OCI-LY1 (cell line): Measurements from ENCODE around the gene GLP2R.

Experiments
- H2AFZ ChIP-seq: fragments of 200-600 bp; sonication (generic), shearing (Covaris generic); 2 replicates; pipeline ENCODE4 v1.6.0; 2014; ENCODE audit warnings: antibody characterized with exemption, mild to moderate bottlenecking, low read length
- H3F3A ChIP-seq: fragments of 200-600 bp; sonication (generic), shearing (Covaris generic); 2 replicates; pipeline ENCODE4 v1.6.0; 2014; ENCODE audit warnings: mild to moderate bottlenecking, antibody characterized with exemption, low read length, moderate library complexity; ENCODE audit not compliant: insufficient read depth
- H3K27ac ChIP-seq: fragments of 200-600 bp; sonication (generic); 2 replicates; pipeline ENCODE4 v1.5.1; 2014; ENCODE audit warnings: low read length, mixed run types, mild to moderate bottlenecking, low read depth; ENCODE audit not compliant: poor library complexity, severe bottlenecking
- H3K27me3 ChIP-seq: fragments of 200-600 bp; sonication (generic); 2 replicates; pipeline ENCODE4 v1.6.0; 2014; ENCODE audit warnings: antibody characterized with exemption, mild to moderate bottlenecking, low read length, moderate library complexity; ENCODE audit not compliant: insufficient read depth
- H3K36me3 ChIP-seq: fragments of 200-600 bp; sonication (generic); 2 replicates; pipeline ENCODE4 v1.6.1; 2014; ENCODE audit warnings: mild to moderate bottlenecking, antibody characterized with exemption, low read length, moderate library complexity, mixed read lengths; ENCODE audit not compliant: insufficient read depth
- H3K4me1 ChIP-seq: fragments of 200-600 bp; sonication (generic); 2 replicates; pipeline ENCODE4 v1.5.1; 2014; ENCODE audit warnings: mild to moderate bottlenecking, low read length, moderate library complexity; ENCODE audit not compliant: insufficient read depth, severe bottlenecking
- H3K4me2 ChIP-seq: fragments of 200-600 bp; sonication (generic), shearing (Covaris generic); 2 replicates; pipeline ENCODE4 v1.6.1; 2014; ENCODE audit warnings: low read length
- H3K4me3 ChIP-seq: fragments of 200-600 bp; sonication (generic); 2 replicates; pipeline ENCODE4 v1.5.1; 2014; ENCODE audit warnings: low read length, low read depth, mild to moderate bottlenecking, mixed read lengths; ENCODE audit not compliant: poor library complexity, severe bottlenecking
- H3K79me2 ChIP-seq: fragments of 200-600 bp; shearing (Covaris generic); 2 replicates; pipeline ENCODE4 v1.6.1; 2016; ENCODE audit warnings: mixed run types, low read length, mixed read lengths; ENCODE audit not compliant: insufficient read depth
- H3K9ac ChIP-seq: fragments of 200-600 bp; sonication (generic), shearing (Covaris generic); 2 replicates; pipeline ENCODE4 v1.6.1; 2014; ENCODE audit warnings: mild to moderate bottlenecking, low read length, mixed read lengths
- H3K9me2 ChIP-seq: fragments of 200-600 bp; sonication (generic), shearing (Covaris generic); 2 replicates; pipeline ENCODE4 v1.6.1; 2014; ENCODE audit warnings: low read depth, mild to moderate bottlenecking, low read length, mixed read lengths
- H3K9me3 ChIP-seq: fragments of 200-600 bp; shearing (Covaris generic); 2 replicates; pipeline ENCODE4 v1.6.1; 2014; ENCODE audit warnings: low read length, mixed read lengths
- H4K20me1 ChIP-seq: fragments of 200-600 bp; sonication (generic), shearing (Covaris generic); 2 replicates; pipeline ENCODE4 v1.6.0; 2016; ENCODE audit warnings: mild to moderate bottlenecking, low read length; ENCODE audit not compliant: insufficient read depth
- EZH2 ChIP-seq: fragments of 200-600 bp; sonication (generic), shearing (Covaris generic); IDR thresholded peaks from 2 replicates; pipeline ENCODE4 v1.8.0; 2017; ENCODE audit warnings: borderline replicate concordance, mixed run types, mild to moderate bottlenecking, antibody characterized with exemption, low read length, moderate library complexity, mixed read lengths
- TF ChIP-seq, protein P1 (sequence below): fragments of 200-600 bp; sonication (generic), shearing (Covaris generic); IDR thresholded peaks from 2 replicates; pipeline ENCODE4 v1.5.1; 2017; ENCODE audit warnings: mild to moderate bottlenecking, antibody characterized with exemption, low read length, moderate library complexity, mixed read lengths

Gene GLP2R

DNA sequence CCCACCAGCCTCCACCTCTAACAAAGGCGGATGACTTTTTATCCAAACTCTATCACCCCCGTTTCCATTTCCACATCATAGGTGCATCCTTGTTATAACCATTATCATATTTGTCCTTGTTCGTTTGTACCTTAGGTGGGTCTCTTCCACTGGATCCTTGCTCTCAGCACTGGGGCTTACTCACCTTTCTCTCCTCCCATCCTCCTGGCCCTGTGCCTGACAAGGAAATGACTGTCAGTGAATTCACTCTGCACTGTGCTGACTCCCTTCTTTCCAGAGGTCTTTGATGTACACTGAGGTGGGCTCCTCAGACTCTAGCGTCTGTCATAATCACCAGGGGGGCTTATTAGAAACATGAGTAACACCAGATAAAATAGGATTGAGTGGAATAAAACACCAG, 7.0 kb upstream of the GLP2R start:
- Histone ChIP-seq H3K9me3 (no peaks in the 10 kb centered on the region), H3F3A (no peaks in the 10 kb centered on the region), H2AFZ (no peak overlapping the region), H3K79me2 (no peaks in the 10 kb centered on the region), H4K20me1 (no peaks in the 10 kb centered on the region), H3K4me2 (no peak overlapping the region), H3K4me3 (no peak overlapping the region), H3K36me3 (no peaks in the 10 kb centered on the region), H3K27ac (no peak overlapping the region), H3K4me1 (no peaks in the 10 kb centered on the region), H3K27me3 (no peaks in the 10 kb centered on the region), H3K9ac (no peak overlapping the region), H3K9me2 (no peaks in the 10 kb centered on the region)
- TF ChIP-seq, protein P1, sequence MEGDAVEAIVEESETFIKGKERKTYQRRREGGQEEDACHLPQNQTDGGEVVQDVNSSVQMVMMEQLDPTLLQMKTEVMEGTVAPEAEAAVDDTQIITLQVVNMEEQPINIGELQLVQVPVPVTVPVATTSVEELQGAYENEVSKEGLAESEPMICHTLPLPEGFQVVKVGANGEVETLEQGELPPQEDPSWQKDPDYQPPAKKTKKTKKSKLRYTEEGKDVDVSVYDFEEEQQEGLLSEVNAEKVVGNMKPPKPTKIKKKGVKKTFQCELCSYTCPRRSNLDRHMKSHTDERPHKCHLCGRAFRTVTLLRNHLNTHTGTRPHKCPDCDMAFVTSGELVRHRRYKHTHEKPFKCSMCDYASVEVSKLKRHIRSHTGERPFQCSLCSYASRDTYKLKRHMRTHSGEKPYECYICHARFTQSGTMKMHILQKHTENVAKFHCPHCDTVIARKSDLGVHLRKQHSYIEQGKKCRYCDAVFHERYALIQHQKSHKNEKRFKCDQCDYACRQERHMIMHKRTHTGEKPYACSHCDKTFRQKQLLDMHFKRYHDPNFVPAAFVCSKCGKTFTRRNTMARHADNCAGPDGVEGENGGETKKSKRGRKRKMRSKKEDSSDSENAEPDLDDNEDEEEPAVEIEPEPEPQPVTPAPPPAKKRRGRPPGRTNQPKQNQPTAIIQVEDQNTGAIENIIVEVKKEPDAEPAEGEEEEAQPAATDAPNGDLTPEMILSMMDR = no peak
- no peak for TF ChIP-seq EZH2

DNA sequence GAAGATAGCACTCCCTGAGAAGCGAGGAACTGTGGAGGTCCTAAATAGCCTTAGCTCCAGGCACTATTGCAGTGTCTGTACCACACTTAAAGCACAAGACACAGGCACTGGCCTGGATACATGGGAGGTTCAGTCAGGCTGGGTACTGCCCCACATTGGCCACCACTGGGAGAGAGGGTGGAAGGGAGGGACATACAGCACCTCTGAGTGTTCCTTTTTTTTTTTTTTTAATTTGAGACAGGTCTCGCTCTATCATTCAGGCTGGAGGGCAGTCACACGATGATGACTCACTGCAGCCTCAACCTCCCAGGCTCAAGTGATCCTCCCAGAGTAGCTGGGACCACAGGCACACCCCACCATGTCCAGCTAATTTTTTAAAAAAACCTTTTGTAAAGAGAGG, 5.3 kb upstream of the GLP2R start:
- no peak for TF ChIP-seq EZH2
- TF ChIP-seq, protein P1 = no peak
- Histone ChIP-seq H3K27me3 (no peaks in the 10 kb centered on the region), H4K20me1 (no peaks in the 10 kb centered on the region), H3K27ac (no peak overlapping the region), H3K4me2 (no peak overlapping the region), H3K9me2 (no peaks in the 10 kb centered on the region), H3K36me3 (no peaks in the 10 kb centered on the region), H3F3A (no peaks in the 10 kb centered on the region), H3K4me1 (no peaks in the 10 kb centered on the region), H3K4me3 (no peak overlapping the region), H3K9me3 (no peaks in the 10 kb centered on the region), H3K79me2 (no peaks in the 10 kb centered on the region), H2AFZ (no peak overlapping the region), H3K9ac (no peak overlapping the region)

DNA sequence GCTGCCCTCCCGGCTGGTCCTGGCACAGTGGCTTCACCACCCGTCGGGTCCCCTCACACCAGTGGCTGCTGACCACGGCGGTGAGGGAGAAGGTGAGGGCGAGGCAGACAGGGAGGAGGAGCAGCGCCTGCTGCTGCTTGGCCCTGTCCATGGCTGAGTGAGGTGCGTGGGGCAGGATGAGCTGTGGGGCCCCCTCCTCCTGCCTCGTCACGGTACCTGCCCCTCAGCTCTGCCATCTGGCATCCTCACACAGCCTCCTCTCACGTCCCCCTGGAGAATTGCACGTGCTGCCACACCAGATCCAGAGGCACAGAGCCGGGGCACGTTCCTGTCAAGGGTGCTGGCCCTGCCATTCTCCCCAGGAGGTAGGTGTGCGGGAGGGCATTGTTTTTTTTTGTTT, 3.8 kb upstream of the GLP2R start, which contains the start of gene GSG1L2:
Gene GSG1L2, minus strand, starts transcription at position 159 of the 400 bp plus-strand sequence. Its CDS starts 8 bp downstream, at position 151.
- no peaks in the 10 kb centered on the region for H3K9me3 ChIP-seq
- no peaks in the 10 kb centered on the region for H3F3A ChIP-seq
- no peak within 1 kb of the TSS for H3K4me2 ChIP-seq
- TF ChIP-seq, protein P1 = no peak
- no peak for TF ChIP-seq EZH2
- H3K27me3 ChIP-seq = no peaks in the 10 kb centered on the region
- H3K36me3 ChIP-seq = no peaks in the 10 kb centered on the region
- no peak within 1 kb of the TSS for H2AFZ ChIP-seq
- no peaks in the 10 kb centered on the region for H3K9me2 ChIP-seq
- no peaks in the 10 kb centered on the region for H3K4me1 ChIP-seq
- no peaks in the 10 kb centered on the region for H4K20me1 ChIP-seq
- no peak within 1 kb of the TSS for H3K9ac ChIP-seq
- no peak within 1 kb of the TSS for H3K4me3 ChIP-seq
- H3K79me2 ChIP-seq = no peaks in the 10 kb centered on the region
- H3K27ac ChIP-seq = no peak within 1 kb of the TSS
